WI38 (cell line): ENCODE measurements around the gene CSNK1D.

Experiments
- H3K4me3 ChIP-seq: 2 replicates; pipeline ENCODE4 v1.5.1; 2011; ENCODE audit warnings: low read depth, mild to moderate bottlenecking, control low read depth, low read length
- CTCF ChIP-seq: IDR thresholded peaks from 2 replicates; pipeline ENCODE4 v1.5.1; 2012; ENCODE audit warnings: low read depth, mild to moderate bottlenecking, control low read depth, low read length

Gene CSNK1D

DNA sequence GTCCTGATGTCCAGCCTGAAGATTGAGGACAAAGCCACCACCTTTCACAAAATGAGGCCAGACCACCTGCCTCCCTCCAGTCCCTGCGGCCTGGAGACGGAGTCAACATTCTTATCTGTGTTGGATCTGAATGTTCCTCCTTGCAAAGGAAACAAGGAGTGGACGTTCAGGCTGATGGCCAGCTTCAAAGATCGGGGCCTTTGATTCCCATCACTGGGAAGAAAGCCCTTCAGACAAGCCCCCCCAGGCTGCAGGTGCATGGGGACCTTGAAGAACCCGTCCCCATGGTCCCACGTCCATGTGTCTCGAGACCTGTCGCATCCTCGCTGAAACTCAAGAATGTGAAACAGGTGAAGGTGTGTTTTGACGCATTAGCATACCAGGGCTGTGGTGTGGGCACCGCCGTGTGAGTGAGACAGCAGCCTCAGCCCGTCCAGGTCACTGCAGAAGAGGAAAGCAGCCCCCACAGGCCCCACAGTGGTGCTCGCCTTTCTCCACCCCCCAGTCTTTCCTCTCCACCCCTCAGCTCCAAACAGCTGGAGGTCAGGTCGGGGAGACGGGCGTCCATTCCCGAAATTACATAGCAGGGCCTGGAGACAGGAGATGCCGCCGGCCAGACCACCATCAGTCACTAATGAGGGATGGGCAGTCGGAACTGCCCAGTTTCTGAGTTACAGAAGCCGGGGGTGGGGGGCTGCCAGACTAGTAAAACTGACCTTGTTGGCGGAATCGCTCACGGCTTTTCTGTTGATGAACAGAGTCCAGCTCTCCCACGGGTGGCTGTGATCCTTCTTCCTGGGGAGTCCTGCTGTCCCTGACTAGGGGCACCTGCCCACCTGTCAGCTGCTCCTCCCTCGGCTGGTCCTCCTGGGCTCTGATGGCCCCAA lies 877 bp upstream of the CSNK1D start:
- no peak for TF ChIP-seq CTCF
- H3K4me3 ChIP-seq, result peak overlapping the region; percentile 84

DNA sequence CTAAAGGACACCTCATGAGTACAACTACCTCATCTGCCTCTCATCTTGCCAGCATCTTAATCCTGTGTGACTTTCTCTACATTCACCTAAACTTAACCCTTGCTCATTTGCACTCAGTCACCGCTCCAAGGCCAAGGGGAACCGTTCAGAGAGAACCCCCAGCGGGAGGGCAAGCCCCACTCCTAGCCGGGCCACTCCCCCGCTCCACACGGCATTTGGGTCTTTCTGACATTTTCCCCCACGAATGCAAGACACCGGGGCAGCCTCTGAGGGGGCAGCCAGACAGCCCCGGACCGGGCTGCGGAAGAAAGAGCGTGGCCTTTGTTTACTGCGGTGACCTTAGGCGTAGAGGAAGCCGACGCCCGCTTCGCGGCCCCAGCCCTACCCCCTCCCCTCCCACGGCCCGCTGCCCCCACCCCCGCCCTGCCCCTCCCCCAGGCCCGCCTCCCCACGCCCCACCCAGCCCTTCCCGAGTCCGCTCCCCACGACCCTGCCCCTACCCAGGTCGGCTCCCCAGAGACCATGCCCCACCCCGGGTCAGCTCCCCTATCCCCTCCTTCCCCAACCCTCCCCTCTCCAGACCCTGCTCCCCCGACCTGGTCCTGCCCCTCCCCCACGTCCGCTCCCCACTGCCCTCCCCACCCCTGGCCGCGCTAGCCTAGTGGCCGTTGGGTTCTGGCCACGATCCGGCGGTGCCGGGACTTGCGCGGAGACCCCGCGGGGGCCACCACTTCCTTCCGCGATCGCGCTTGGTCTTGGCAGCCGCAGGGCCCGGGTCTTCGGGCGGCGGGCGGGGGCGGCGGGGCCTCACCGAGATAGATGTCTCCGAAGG lies 789 bp downstream of the CSNK1D start:
- peak overlapping the region; percentile 84 for H3K4me3 ChIP-seq

DNA sequence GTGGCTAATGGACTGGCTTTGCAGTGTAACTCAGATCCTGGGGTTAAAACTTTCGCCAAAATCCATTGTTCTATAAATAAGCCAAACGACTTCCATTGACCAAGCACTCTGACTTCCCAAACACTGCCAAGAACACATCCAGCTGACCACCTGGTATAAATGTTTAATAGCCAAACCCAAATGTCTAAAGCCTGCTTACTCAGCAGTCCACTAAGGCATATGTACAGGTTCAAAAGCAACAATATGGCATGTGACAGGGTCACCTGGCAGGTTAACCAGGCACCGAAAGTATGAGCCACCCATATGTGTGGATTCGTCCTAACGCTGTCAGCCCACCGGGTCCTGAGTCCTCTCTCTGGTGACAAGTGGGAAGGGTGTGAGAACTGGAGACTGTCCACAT lies 2.1 kb downstream of the CSNK1D start:
- TF ChIP-seq CTCF, result no peak
- H3K4me3 ChIP-seq, result peak overlapping the region; percentile 84; the same call in 1 of the 2 replicates

More for the DNA sequence above, 789 bp downstream of the CSNK1D start:
- TF ChIP-seq CTCF, result no peak

DNA sequence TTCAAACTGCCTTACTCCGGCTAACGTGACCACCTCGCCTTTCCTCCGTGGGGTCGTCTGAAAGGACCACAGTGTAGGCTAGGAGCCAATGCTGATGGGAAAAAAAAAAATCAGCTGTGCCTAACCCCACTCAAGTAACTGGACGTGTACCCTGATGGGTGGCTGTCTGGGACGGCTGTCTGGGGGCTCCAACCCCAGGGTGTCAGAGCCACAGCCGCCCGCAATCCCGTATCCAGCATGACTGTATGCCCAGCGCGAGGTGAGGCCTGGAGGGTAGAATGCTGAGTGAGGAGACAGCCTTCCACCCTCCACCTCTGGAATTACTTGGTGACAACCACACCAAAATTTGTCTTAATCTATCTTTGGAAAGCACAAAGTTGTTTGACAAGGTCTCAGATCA lies 2.8 kb downstream of the CSNK1D start:
- no peak for TF ChIP-seq CTCF
- no peak overlapping the region for H3K4me3 ChIP-seq

DNA sequence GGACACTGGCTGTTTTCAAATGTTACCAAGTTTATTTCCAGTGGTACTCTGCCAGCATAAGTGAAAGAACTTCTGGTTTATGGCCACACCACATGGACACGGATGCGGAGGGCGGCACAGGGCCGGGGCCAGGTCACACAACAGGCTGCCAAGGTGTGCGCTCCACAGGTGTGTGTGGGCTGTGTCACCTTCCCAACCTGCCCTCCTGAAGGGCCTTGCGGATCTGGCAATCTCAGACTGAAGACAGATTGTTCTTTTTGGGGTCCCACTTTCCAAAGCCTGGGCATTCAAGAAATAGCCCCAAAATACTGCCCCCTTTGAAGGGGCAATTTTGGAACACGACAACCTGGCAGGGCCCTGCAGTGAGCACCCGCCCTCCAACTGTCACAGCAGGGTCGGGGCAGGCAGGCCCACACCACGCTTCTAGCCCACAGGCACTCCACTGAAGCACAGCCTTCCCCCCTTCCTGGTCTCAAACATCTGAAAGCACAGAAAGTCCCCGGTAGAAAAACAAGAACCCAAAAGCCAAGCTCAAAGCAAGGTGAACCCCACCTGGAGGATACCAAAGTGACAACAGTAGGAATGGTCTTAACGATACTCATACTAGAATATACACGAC lies 3.5 kb downstream of the CSNK1D start:
- no peak for TF ChIP-seq CTCF
- H3K4me3 ChIP-seq, result no peak overlapping the region

- no peak overlapping the region for H3K4me3 ChIP-seq
Measured at GRCh38 chr17:82269138-82269881, 4.2 kb downstream of the CSNK1D start.

More at GRCh38 chr17:82269138-82269881, 4.2 kb downstream of the CSNK1D start:
- TF ChIP-seq CTCF, result no peak
